ENCODE data around the gene CPLANE1.

DNA sequence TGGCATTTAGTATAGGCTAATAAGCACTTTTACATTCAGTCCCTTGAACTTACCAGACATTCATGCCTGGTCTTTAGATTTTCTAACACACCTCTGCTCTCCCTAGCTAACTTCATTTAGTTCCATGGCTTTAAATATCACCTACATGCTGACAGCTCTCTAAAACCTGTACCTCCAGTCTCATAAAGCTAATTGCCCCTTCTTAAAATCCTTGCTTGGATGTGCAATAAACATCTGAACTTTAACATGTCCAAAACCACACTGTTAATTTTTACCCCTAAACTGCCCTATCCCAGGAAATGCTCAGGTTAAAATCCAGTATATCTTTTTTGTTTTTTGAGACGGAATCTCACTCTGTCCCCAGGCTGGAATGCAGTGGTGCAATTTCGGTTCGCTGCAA is 139.8 kb downstream of the CPLANE1 start:
- TF ChIP-seq, protein P1, sequence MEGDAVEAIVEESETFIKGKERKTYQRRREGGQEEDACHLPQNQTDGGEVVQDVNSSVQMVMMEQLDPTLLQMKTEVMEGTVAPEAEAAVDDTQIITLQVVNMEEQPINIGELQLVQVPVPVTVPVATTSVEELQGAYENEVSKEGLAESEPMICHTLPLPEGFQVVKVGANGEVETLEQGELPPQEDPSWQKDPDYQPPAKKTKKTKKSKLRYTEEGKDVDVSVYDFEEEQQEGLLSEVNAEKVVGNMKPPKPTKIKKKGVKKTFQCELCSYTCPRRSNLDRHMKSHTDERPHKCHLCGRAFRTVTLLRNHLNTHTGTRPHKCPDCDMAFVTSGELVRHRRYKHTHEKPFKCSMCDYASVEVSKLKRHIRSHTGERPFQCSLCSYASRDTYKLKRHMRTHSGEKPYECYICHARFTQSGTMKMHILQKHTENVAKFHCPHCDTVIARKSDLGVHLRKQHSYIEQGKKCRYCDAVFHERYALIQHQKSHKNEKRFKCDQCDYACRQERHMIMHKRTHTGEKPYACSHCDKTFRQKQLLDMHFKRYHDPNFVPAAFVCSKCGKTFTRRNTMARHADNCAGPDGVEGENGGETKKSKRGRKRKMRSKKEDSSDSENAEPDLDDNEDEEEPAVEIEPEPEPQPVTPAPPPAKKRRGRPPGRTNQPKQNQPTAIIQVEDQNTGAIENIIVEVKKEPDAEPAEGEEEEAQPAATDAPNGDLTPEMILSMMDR (conservative IDR thresholded peaks at IDR 0.05 in 1 of 2, IDR thresholded peaks at IDR 0.05 in 1 of 2; ENCODE audit: low read depth in 1 of 2, low read length in 2 of 2): no peak
- no peak for TF ChIP-seq EZH2 (IDR thresholded peaks at IDR 0.05; ENCODE audit: low read length, missing control alignments)

All from fibroblast of lung (primary cell).